NAMALWA (cell line): ENCODE results near the gene STEAP4.
A peak's percentile ranks its signal among the peaks of the same experiment; 100 is the strongest.
"Not testable (repeated sequence)": the region's sequence is repeated elsewhere in the genome, so short reads cannot be mapped to it uniquely, and the experiment has no call there.

ENCODE experiments used
- DNase-seq: peaks from one replicate; pipeline ENCODE4 v3.0.0-alpha.2; 2015; ENCODE audit warnings: low spot score

The STEAP4 gene

GRCh38 chr7:88312061-88312663 is 5.5 kb upstream of the STEAP4 start:
- DNase-seq, result no peak

GRCh38 chr7:88311675-88312036 is 5.0 kb upstream of the STEAP4 start:
- DNase-seq, result no peak

GRCh38 chr7:88310956-88311674 is 4.4 kb upstream of the STEAP4 start:
- peak; percentile 48 for DNase-seq

- DNase-seq, result no peak
Observed at GRCh38 chr7:88309819-88310218, 3.1 kb upstream of the STEAP4 start.

- no peak for DNase-seq
Observed at GRCh38 chr7:88307823-88308222, 1.1 kb upstream of the STEAP4 start.

GRCh38 chr7:88307412-88307811 is 718 bp upstream of the STEAP4 start:
- DNase-seq, result no peak

GRCh38 chr7:88305044-88305443 is 1.6 kb downstream of the STEAP4 start:
- DNase-seq, result no peak

- no peak for DNase-seq
Observed at GRCh38 chr7:88302486-88302885, 4.2 kb downstream of the STEAP4 start.

- no peak for DNase-seq
Observed at GRCh38 chr7:88301924-88302323, 4.8 kb downstream of the STEAP4 start.

GRCh38 chr7:88300401-88300945 is 6.2 kb downstream of the STEAP4 start:
- no peak for DNase-seq

GRCh38 chr7:88299126-88299525 is 7.6 kb downstream of the STEAP4 start:
- DNase-seq, result no peak

GRCh38 chr7:88293866-88294265 is 12.8 kb downstream of the STEAP4 start:
- DNase-seq, result no peak

- DNase-seq, result no peak
Observed at GRCh38 chr7:88291398-88292173, 15.1 kb downstream of the STEAP4 start.

- DNase-seq, result no peak
Observed at GRCh38 chr7:88290491-88290890, 16.2 kb downstream of the STEAP4 start.

GRCh38 chr7:88289564-88290025 is 17.1 kb downstream of the STEAP4 start:
- no peak for DNase-seq

GRCh38 chr7:88281749-88282148 is 24.9 kb downstream of the STEAP4 start:
- no peak for DNase-seq

- no peak for DNase-seq
Observed at GRCh38 chr7:88280801-88281200, 25.9 kb downstream of the STEAP4 start.

- DNase-seq, result no peak
Observed at GRCh38 chr7:88279323-88279722, 27.4 kb downstream of the STEAP4 start.

- no peak for DNase-seq
Observed at GRCh38 chr7:88278881-88279280, 27.8 kb downstream of the STEAP4 start.

- no peak for DNase-seq
Observed at GRCh38 chr7:88276605-88277153, 30.0 kb downstream of the STEAP4 start.

- DNase-seq, result not testable (repeated sequence)
Observed at GRCh38 chr7:88274856-88275255, 31.8 kb downstream of the STEAP4 start.

GRCh38 chr7:88269586-88269985 is 37.1 kb downstream of the STEAP4 start:
- DNase-seq, result no peak

GRCh38 chr7:88268858-88269257 is 37.8 kb downstream of the STEAP4 start:
- DNase-seq, result no peak
